HEK293T (cell line): ENCODE results near the gene TMC4.
"Not testable (repeated sequence)": the region's sequence is repeated elsewhere in the genome, so short reads cannot be mapped to it uniquely, and the experiment has no call there.

Experiments
- ARNT ChIP-seq: fragments of 450-650 bp; IDR thresholded peaks from 2 replicates; pipeline ENCODE4 v1.6.1; 2017; ENCODE audit warnings: mild to moderate bottlenecking
- BHLHE40 ChIP-seq: fragments of 450-650 bp; IDR thresholded peaks from 2 replicates; pipeline ENCODE4 v1.6.1; 2016; ENCODE audit warnings: mild to moderate bottlenecking, moderate library complexity, borderline replicate concordance
- ELF4 ChIP-seq: fragments of 450-650 bp; IDR thresholded peaks from 2 replicates; pipeline ENCODE4 v1.6.1; 2017; ENCODE audit warnings: antibody characterized with exemption
- FOXA1 ChIP-seq: fragments of 450-650 bp; IDR thresholded peaks from 2 replicates; pipeline ENCODE4 v1.6.1; 2016; ENCODE audit warnings: mild to moderate bottlenecking
- FOXM1 ChIP-seq: fragments of 450-650 bp; IDR thresholded peaks from 2 replicates; pipeline ENCODE4 v1.6.1; 2017; ENCODE audit warnings: mild to moderate bottlenecking, borderline replicate concordance
- HDGF ChIP-seq: fragments of 450-650 bp; IDR thresholded peaks from 2 replicates; pipeline ENCODE4 v1.6.1; 2017; ENCODE audit warnings: antibody characterized with exemption, borderline replicate concordance
- L3MBTL2 ChIP-seq: fragments of 450-650 bp; conservative IDR thresholded peaks from 2 replicates; pipeline ENCODE4 v1.6.1; 2016; ENCODE audit warnings: mild to moderate bottlenecking
- LEF1 ChIP-seq: fragments of 450-650 bp; IDR thresholded peaks from 2 replicates; pipeline ENCODE4 v1.6.1; 2017; ENCODE audit warnings: mild to moderate bottlenecking, borderline replicate concordance
- NFRKB ChIP-seq: fragments of 450-650 bp; IDR thresholded peaks from 2 replicates; pipeline ENCODE4 v1.6.1; 2016; ENCODE audit warnings: mild to moderate bottlenecking, moderate library complexity
- PKNOX1 ChIP-seq: fragments of 450-650 bp; IDR thresholded peaks from 2 replicates; pipeline ENCODE4 v1.6.1; 2016
- SP1 ChIP-seq: fragments of 450-650 bp; IDR thresholded peaks from 2 replicates; pipeline ENCODE4 v1.6.1; 2017
- SUZ12 ChIP-seq: fragments of 450-650 bp; IDR thresholded peaks from 2 replicates; pipeline ENCODE4 v1.6.1; 2016; ENCODE audit warnings: mild to moderate bottlenecking
- TARDBP ChIP-seq: fragments of 450-650 bp; IDR thresholded peaks from 2 replicates; pipeline ENCODE4 v1.6.1; 2016
- ZNF384 ChIP-seq: fragments of 450-650 bp; IDR thresholded peaks from 2 replicates; pipeline ENCODE4 v1.6.1; 2016

- not testable (repeated sequence) for TF ChIP-seq BHLHE40, FOXM1, ELF4, SUZ12, ZNF384, NFRKB, TARDBP, SP1, FOXA1, HDGF, PKNOX1, ARNT, LEF1, L3MBTL2
These were observed 44.7 kb upstream of the TMC4 start for GRCh38 chr19:54217517-54218247.
